ENCODE data around the gene NEDD9.

The NEDD9 gene

DNA sequence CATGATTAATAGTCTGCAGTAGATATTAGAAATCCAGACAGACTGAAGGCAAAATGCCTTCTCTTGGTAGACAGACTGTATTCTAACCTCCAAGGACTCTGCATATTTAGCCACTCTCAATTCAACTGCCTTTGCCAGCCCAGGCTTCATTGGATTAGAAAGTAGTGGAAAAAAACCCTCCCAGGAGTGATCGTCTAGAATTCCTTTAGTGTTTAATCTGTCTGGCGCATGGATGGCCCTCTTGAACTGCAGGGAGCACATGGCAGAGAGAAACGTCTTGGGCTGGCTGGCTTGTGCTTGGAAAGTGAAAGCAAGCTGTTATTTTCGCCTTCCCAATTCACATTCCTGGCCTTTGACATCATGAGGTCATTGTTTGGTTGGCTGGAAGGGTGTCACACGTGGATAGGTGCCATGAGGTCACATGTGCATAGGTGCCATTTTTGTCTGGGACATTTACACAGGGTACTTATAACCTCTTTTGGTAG is 30.9 kb upstream of the NEDD9 start (continued):
- TF ChIP-seq ZNF777 (tag by site-specific recombination; IDR thresholded peaks at IDR 0.05; ENCODE audit: borderline replicate concordance) (no peak), ZBTB20 (tag by site-specific recombination; IDR thresholded peaks at IDR 0.05) (peak; percentile 69), OSR2 (tag by site-specific recombination; IDR thresholded peaks at IDR 0.05) (no peak), ZNF426 (tag by site-specific recombination; IDR thresholded peaks at IDR 0.05) (no peak), ZBTB8A (tag by site-specific recombination; IDR thresholded peaks at IDR 0.05) (no peak), ZNF623 (tag by site-specific recombination; IDR thresholded peaks at IDR 0.05) (no peak), ZNF335 (tag by site-specific recombination; conservative IDR thresholded peaks at IDR 0.05) (peak; percentile 43)
- TF ChIP-seq, protein P1, sequence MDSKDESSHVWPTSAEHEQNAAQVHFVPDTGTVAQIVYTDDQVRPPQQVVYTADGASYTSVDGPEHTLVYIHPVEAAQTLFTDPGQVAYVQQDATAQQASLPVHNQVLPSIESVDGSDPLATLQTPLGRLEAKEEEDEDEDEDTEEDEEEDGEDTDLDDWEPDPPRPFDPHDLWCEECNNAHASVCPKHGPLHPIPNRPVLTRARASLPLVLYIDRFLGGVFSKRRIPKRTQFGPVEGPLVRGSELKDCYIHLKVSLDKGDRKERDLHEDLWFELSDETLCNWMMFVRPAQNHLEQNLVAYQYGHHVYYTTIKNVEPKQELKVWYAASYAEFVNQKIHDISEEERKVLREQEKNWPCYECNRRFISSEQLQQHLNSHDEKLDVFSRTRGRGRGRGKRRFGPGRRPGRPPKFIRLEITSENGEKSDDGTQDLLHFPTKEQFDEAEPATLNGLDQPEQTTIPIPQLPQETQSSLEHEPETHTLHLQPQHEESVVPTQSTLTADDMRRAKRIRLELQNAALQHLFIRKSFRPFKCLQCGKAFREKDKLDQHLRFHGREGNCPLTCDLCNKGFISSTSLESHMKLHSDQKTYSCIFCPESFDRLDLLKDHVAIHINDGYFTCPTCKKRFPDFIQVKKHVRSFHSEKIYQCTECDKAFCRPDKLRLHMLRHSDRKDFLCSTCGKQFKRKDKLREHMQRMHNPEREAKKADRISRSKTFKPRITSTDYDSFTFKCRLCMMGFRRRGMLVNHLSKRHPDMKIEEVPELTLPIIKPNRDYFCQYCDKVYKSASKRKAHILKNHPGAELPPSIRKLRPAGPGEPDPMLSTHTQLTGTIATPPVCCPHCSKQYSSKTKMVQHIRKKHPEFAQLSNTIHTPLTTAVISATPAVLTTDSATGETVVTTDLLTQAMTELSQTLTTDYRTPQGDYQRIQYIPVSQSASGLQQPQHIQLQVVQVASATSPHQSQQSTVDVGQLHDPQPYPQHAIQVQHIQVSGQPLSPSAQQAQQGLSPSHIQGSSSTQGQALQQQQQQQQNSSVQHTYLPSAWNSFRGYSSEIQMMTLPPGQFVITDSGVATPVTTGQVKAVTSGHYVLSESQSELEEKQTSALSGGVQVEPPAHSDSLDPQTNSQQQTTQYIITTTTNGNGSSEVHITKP (tag by site-specific recombination; IDR thresholded peaks at IDR 0.05) = 0 out of 2 replicates have a peak, but pooled peaks have one; percentile 14
- TF ChIP-seq, protein P2, sequence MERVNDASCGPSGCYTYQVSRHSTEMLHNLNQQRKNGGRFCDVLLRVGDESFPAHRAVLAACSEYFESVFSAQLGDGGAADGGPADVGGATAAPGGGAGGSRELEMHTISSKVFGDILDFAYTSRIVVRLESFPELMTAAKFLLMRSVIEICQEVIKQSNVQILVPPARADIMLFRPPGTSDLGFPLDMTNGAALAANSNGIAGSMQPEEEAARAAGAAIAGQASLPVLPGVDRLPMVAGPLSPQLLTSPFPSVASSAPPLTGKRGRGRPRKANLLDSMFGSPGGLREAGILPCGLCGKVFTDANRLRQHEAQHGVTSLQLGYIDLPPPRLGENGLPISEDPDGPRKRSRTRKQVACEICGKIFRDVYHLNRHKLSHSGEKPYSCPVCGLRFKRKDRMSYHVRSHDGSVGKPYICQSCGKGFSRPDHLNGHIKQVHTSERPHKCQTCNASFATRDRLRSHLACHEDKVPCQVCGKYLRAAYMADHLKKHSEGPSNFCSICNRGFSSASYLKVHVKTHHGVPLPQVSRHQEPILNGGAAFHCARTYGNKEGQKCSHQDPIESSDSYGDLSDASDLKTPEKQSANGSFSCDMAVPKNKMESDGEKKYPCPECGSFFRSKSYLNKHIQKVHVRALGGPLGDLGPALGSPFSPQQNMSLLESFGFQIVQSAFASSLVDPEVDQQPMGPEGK (tag by site-specific recombination; IDR thresholded peaks at IDR 0.05) = no peak
- TF ChIP-seq, protein P3, sequence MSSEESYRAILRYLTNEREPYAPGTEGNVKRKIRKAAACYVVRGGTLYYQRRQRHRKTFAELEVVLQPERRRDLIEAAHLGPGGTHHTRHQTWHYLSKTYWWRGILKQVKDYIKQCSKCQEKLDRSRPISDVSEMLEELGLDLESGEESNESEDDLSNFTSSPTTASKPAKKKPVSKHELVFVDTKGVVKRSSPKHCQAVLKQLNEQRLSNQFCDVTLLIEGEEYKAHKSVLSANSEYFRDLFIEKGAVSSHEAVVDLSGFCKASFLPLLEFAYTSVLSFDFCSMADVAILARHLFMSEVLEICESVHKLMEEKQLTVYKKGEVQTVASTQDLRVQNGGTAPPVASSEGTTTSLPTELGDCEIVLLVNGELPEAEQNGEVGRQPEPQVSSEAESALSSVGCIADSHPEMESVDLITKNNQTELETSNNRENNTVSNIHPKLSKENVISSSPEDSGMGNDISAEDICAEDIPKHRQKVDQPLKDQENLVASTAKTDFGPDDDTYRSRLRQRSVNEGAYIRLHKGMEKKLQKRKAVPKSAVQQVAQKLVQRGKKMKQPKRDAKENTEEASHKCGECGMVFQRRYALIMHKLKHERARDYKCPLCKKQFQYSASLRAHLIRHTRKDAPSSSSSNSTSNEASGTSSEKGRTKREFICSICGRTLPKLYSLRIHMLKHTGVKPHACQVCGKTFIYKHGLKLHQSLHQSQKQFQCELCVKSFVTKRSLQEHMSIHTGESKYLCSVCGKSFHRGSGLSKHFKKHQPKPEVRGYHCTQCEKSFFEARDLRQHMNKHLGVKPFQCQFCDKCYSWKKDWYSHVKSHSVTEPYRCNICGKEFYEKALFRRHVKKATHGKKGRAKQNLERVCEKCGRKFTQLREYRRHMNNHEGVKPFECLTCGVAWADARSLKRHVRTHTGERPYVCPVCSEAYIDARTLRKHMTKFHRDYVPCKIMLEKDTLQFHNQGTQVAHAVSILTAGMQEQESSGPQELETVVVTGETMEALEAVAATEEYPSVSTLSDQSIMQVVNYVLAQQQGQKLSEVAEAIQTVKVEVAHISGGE (tag by site-specific recombination; conservative IDR thresholded peaks at IDR 0.05; ENCODE audit: low read depth) = no peak

DNA sequence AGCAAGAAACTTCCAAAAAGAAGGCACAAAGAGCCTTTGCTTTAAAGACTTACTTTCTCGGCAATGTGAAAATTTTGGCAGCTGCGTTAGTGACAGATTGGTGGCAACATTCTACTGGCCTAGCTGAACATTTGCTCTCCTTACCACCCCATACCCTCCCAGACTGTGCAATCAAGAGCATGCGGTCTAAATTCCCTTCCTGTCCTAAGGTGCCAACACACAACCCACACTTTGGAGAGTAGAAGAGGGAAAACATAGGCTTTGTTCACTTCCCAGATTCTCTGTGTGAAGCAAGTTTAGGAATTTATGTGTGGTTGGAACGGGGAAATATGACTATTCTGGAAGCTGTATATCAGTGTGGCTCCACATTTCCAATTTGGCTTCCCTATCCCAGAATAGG is 29.8 kb upstream of the NEDD9 start:
- ChIA-PET POLR2A (interaction anchor here (0.9 to 1.5 kb wide), 4 partner anchors 8 to 32 kb away, joined by 3 to 9 read pairs (median 4); partner anchors contain the start of gene NEDD9), CTCF (interaction anchor here (1.1 to 3.1 kb wide), 7 partner anchors 15 to 235 kb away, joined by 3 to 12 read pairs (median 3); partner anchors contain the start of gene NEDD9)
- Histone ChIP-seq H3K4me1 (ENCODE audit: control insufficient read depth, insufficient read depth, low read length) (peaks cover 3% of the 10 kb centered on the region; the same call in 1 of the 2 replicates), H3K9me3 (ENCODE audit: control insufficient read depth, insufficient read depth, low read depth, low read length) (no peaks in the 10 kb centered on the region), H3K36me3 (ENCODE audit: control insufficient read depth in 2 of 2, insufficient read depth in 1 of 2, low read length in 2 of 2) (no peaks in the 10 kb centered on the region), H3K27ac (ENCODE audit: extremely low read depth, low read depth, low read length) (no peak overlapping the region), H3K4me3 (ENCODE audit: low read depth, low read length) (no peak overlapping the region)
- TF ChIP-seq, protein P4, sequence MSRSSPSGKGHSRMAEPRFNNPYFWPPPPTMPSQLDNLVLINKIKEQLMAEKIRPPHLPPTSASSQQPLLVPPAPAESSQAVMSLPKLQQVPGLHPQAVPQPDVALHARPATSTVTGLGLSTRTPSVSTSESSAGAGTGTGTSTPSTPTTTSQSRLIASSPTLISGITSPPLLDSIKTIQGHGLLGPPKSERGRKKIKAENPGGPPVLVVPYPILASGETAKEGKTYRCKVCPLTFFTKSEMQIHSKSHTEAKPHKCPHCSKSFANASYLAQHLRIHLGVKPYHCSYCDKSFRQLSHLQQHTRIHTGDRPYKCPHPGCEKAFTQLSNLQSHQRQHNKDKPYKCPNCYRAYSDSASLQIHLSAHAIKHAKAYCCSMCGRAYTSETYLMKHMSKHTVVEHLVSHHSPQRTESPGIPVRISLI (tag by site-specific recombination; IDR thresholded peaks at IDR 0.05) = no peak
- no peak for TF ChIP-seq HOXA7 (CRISPR knock-in tag; IDR thresholded peaks at IDR 0.05; ENCODE audit: borderline replicate concordance)
- TF ChIP-seq, protein P5, sequence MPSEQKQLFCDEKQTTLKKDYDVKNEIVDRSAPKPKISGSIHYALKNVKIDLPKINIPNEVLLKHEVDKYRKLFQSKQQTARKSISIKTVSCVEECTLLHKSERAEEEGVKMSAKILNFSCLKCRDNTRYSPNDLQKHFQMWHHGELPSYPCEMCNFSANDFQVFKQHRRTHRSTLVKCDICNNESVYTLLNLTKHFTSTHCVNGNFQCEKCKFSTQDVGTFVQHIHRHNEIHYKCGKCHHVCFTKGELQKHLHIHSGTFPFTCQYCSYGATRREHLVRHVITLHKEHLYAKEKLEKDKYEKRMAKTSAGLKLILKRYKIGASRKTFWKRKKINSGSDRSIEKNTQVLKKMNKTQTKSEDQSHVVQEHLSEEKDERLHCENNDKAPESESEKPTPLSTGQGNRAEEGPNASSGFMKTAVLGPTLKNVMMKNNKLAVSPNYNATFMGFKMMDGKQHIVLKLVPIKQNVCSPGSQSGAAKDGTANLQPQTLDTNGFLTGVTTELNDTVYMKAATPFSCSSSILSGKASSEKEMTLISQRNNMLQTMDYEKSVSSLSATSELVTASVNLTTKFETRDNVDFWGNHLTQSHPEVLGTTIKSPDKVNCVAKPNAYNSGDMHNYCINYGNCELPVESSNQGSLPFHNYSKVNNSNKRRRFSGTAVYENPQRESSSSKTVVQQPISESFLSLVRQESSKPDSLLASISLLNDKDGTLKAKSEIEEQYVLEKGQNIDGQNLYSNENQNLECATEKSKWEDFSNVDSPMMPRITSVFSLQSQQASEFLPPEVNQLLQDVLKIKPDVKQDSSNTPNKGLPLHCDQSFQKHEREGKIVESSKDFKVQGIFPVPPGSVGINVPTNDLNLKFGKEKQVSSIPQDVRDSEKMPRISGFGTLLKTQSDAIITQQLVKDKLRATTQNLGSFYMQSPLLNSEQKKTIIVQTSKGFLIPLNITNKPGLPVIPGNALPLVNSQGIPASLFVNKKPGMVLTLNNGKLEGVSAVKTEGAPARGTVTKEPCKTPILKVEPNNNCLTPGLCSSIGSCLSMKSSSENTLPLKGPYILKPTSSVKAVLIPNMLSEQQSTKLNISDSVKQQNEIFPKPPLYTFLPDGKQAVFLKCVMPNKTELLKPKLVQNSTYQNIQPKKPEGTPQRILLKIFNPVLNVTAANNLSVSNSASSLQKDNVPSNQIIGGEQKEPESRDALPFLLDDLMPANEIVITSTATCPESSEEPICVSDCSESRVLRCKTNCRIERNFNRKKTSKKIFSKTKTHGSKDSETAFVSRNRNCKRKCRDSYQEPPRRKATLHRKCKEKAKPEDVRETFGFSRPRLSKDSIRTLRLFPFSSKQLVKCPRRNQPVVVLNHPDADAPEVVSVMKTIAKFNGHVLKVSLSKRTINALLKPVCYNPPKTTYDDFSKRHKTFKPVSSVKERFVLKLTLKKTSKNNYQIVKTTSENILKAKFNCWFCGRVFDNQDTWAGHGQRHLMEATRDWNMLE (tag by site-specific recombination; conservative IDR thresholded peaks at IDR 0.05; ENCODE audit: low read depth) = no peak
- TF ChIP-seq, protein P6, sequence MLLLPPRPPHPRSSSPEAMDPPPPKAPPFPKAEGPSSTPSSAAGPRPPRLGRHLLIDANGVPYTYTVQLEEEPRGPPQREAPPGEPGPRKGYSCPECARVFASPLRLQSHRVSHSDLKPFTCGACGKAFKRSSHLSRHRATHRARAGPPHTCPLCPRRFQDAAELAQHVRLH (tag by site-specific recombination; IDR thresholded peaks at IDR 0.05) = no peak
- TF ChIP-seq ZNF140 (tag by site-specific recombination; IDR thresholded peaks at IDR 0.05) = no peak
- no peak for TF ChIP-seq ZNF549 (tag by site-specific recombination; IDR thresholded peaks at IDR 0.05)
- TF ChIP-seq ZNF175 (tag by site-specific recombination; IDR thresholded peaks at IDR 0.05) = no peak
- TF ChIP-seq KLF10 (tag by site-specific recombination; IDR thresholded peaks at IDR 0.05) = no peak
